ENCODE measurements around the gene CTDSP2.

GRCh38 chr12:57797933-57798332 is 48.6 kb downstream of the CTDSP2 start:
- TF ChIP-seq CTCF (conservative IDR thresholded peaks at IDR 0.05; ENCODE audit: low read length) (no peak), EZH2phosphoT487 (IDR thresholded peaks at IDR 0.05; ENCODE audit: borderline replicate concordance, low read depth, low read length) (no peak)
